H9 (cell line): ENCODE results near the gene UBQLN3. TPM values are rescaled to one million over a fixed set of nuclear protein-coding genes. Genes with fewer than 3 reads are reported as not detected.

ENCODE experiments used
- DNase-seq: peaks from one replicate; pipeline ENCODE4 v3.0.0-alpha.2; 2017
- H2AFZ ChIP-seq: one replicate; pipeline ENCODE4 v1.6.1; 2013; ENCODE audit warnings: mild to moderate bottlenecking, low read length, control low read depth, moderate library complexity
- H2AK5ac ChIP-seq: 2 replicates; pipeline ENCODE4 v1.6.1; 2013; ENCODE audit warnings: low read length, control low read depth, mixed read lengths; ENCODE audit not compliant: insufficient read length
- H2BK120ac ChIP-seq: one replicate; pipeline ENCODE4 v1.6.1; 2013; ENCODE audit warnings: low read depth, mild to moderate bottlenecking, low read length, control low read depth, inconsistent platforms; ENCODE audit not compliant: poor library complexity, severe bottlenecking
- H2BK12ac ChIP-seq: 2 replicates; pipeline ENCODE4 v1.6.1; 2013; ENCODE audit warnings: low read length, control low read depth, mixed read lengths, low read depth; ENCODE audit not compliant: insufficient read length
- H2BK15ac ChIP-seq: 2 replicates; pipeline ENCODE4 v1.6.1; 2013; ENCODE audit warnings: low read depth, low read length, control low read depth
- H2BK20ac ChIP-seq: one replicate; pipeline ENCODE4 v1.6.1; 2013; ENCODE audit warnings: low read depth, mild to moderate bottlenecking, low read length, control low read depth, inconsistent platforms; ENCODE audit not compliant: poor library complexity, severe bottlenecking
- H2BK5ac ChIP-seq: 2 replicates; pipeline ENCODE4 v1.6.1; 2013; ENCODE audit warnings: low read length, control low read depth, mixed read lengths; ENCODE audit not compliant: insufficient read length
- H3K14ac ChIP-seq: 2 replicates; pipeline ENCODE4 v1.6.1; 2013; ENCODE audit warnings: low read length, control low read depth; ENCODE audit not compliant: insufficient read depth
- H3K18ac ChIP-seq: 2 replicates; pipeline ENCODE4 v1.6.1; 2013; ENCODE audit warnings: low read depth, mild to moderate bottlenecking, mixed read lengths, low read length, control low read depth; ENCODE audit not compliant: insufficient read length
- H3K23ac ChIP-seq: 2 replicates; pipeline ENCODE4 v1.6.1; 2013; ENCODE audit warnings: low read length, control low read depth, mixed read lengths, low read depth; ENCODE audit not compliant: insufficient read length
- H3K23me2 ChIP-seq: 2 replicates; pipeline ENCODE4 v1.6.1; 2013; ENCODE audit warnings: low read depth, mild to moderate bottlenecking, mixed read lengths, low read length, control low read depth; ENCODE audit not compliant: insufficient read length, poor library complexity, severe bottlenecking
- H3K27ac ChIP-seq: 2 replicates; pipeline ENCODE4 v1.5.1; 2013; ENCODE audit warnings: low read length, control low read depth, mixed read lengths, low read depth; ENCODE audit not compliant: insufficient read length
- H3K27me3 ChIP-seq: 2 replicates; pipeline ENCODE4 v1.6.1; 2013; ENCODE audit warnings: low read length, control low read depth, inconsistent platforms; ENCODE audit not compliant: insufficient read depth
- H3K4ac ChIP-seq: 2 replicates; pipeline ENCODE4 v1.6.1; 2013; ENCODE audit warnings: low read depth, mild to moderate bottlenecking, control low read depth, inconsistent platforms, low read length, moderate library complexity
- H3K4me1 ChIP-seq: 2 replicates; pipeline ENCODE4 v1.6.1; 2013; ENCODE audit warnings: low read length, control low read depth, inconsistent platforms; ENCODE audit not compliant: insufficient read depth
- H3K4me2 ChIP-seq: 2 replicates; pipeline ENCODE4 v1.6.1; 2013; ENCODE audit warnings: low read length, control low read depth, mixed read lengths; ENCODE audit not compliant: insufficient read length, insufficient read depth
- H3K56ac ChIP-seq: 2 replicates; pipeline ENCODE4 v1.6.1; 2013; ENCODE audit warnings: low read depth, mild to moderate bottlenecking, mixed read lengths, low read length, control low read depth; ENCODE audit not compliant: insufficient read length
- H3K79me1 ChIP-seq: 2 replicates; pipeline ENCODE4 v1.6.1; 2013; ENCODE audit warnings: low read depth, mild to moderate bottlenecking, moderate library complexity, low read length, control low read depth, inconsistent platforms; ENCODE audit not compliant: insufficient read depth, poor library complexity, severe bottlenecking
- H3K79me2 ChIP-seq: 2 replicates; pipeline ENCODE4 v1.6.1; 2013; ENCODE audit warnings: low read length, control low read depth, inconsistent platforms; ENCODE audit not compliant: insufficient read depth
- H3K9ac ChIP-seq: 2 replicates; pipeline ENCODE4 v1.6.1; 2013; ENCODE audit warnings: low read length, control low read depth, mixed read lengths; ENCODE audit not compliant: insufficient read length; ENCODE audit errors: extremely low read depth
- H3K9me3 ChIP-seq: one replicate; pipeline ENCODE4 v1.6.1; 2013; ENCODE audit warnings: low read depth, low read length, inconsistent platforms; ENCODE audit not compliant: control insufficient read depth
- H3T11ph ChIP-seq: one replicate; pipeline ENCODE4 v1.6.1; 2013; ENCODE audit warnings: mild to moderate bottlenecking, low read length, control low read depth, inconsistent platforms
- H4K20me1 ChIP-seq: one replicate; pipeline ENCODE4 v1.6.1; 2013; ENCODE audit not compliant: control insufficient read depth, insufficient read length, insufficient read depth
- H4K5ac ChIP-seq: 2 replicates; pipeline ENCODE4 v1.6.1; 2013; ENCODE audit warnings: low read depth, mild to moderate bottlenecking, mixed read lengths, low read length, control low read depth; ENCODE audit not compliant: insufficient read length
- H4K8ac ChIP-seq: replicated peaks from 2 replicates; pipeline ENCODE4 v1.6.1; 2013; ENCODE audit warnings: low read length, control low read depth, mixed read lengths, low read depth; ENCODE audit not compliant: insufficient read length
- H4K91ac ChIP-seq: 2 replicates; pipeline ENCODE4 v1.6.1; 2013; ENCODE audit warnings: low read depth, mild to moderate bottlenecking, moderate library complexity, mixed read lengths, low read length, control low read depth; ENCODE audit not compliant: insufficient read length
- H3K27ac Mint-ChIP-seq, 3 experiments: 2 replicates in 2 of 3; 3 replicates in 1 of 3; pipeline ENCODE4 v1.8.0; 2020 to 2021; ENCODE audit warnings: mixed read lengths in 3 of 3, mild to moderate bottlenecking in 1 of 3, moderate library complexity in 1 of 3
- H3K27me3 Mint-ChIP-seq: 2 replicates; pipeline ENCODE4 v1.8.0; 2021; ENCODE audit warnings: low read depth, mild to moderate bottlenecking, moderate library complexity, mixed read lengths
- H3K36me3 Mint-ChIP-seq, 3 experiments: 2 replicates in 2 of 3; 3 replicates in 1 of 3; pipeline ENCODE4 v1.8.0; 2020 to 2021; ENCODE audit warnings: low read depth in 3 of 3, mixed read lengths in 3 of 3; ENCODE audit not compliant: insufficient read depth in 1 of 3
- H3K4me1 Mint-ChIP-seq, 2 experiments: 2 replicates each; pipeline ENCODE4 v1.8.0; 2020; ENCODE audit warnings: mixed read lengths in 2 of 2
- H3K4me3 Mint-ChIP-seq, 2 experiments: 2 replicates in 1 of 2; 3 replicates in 1 of 2; pipeline ENCODE4 v1.8.0; 2020 to 2021; ENCODE audit warnings: mild to moderate bottlenecking in 2 of 2, mixed read lengths in 2 of 2, moderate library complexity in 1 of 2
- H3K9me3 Mint-ChIP-seq, 2 experiments: 2 replicates in 1 of 2; 3 replicates in 1 of 2; pipeline ENCODE4 v1.8.0; 2020; ENCODE audit warnings: mild to moderate bottlenecking in 2 of 2, mixed read lengths in 2 of 2, moderate library complexity in 1 of 2
- WGBS: extraction: QIAGEN DNeasy Blood & Tissue Kit; methylation state at CpG from one replicate; pipeline ENCODE4 v1.1.7; 2013; ENCODE audit warnings: missing lambda C conversion rate, low lambda C conversion rate, mixed read lengths; ENCODE audit not compliant: insufficient read length; ENCODE audit errors: extremely low coverage; 5-methylcytosine and 5-hydroxymethylcytosine counted together
- total RNA-seq: library from RNA; stranded (reverse); gene quantifications from 2 replicates; pipeline ENCODE4 v1.2.1, GENCODE V29; 2021
- TF ChIP-seq, protein P1 (sequence below): fragments of 200-600 bp; sonication (generic); conservative IDR thresholded peaks from 3 replicates; pipeline ENCODE4 v1.8.0; 2021; ENCODE audit warnings: antibody characterized with exemption, mild to moderate bottlenecking

UBQLN3 gene
- total RNA-seq, 1 experiment from 2014 or later, result not detected

DNA sequence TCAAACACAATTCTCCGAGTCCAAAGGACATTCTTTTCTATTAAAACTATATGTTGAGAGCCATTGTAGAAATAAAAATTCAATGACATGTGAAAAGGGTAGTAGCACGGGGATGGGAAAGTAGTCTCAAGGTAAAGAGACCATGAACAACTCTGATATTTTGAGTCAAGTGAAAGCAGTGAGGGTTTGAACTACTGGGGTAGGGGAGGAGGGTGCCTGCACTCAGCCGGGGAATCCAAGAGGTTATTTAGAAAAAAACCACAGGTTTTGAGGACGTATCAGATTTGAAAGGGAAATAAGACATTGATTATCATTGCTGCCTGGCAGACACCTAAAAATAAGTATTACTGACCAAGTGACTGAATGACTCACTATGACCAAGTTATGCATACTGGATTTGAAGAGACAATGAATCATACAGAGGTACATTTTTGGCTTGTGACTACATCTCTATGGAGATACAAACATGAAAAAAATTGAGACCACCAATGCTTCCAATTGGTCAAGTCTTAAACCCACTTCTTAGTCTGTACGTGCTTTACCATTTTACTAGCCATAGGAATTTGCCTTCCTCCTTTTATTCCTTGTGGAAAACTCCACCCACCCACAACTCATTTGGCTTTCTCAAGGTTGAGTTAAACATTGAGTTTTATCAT lies 40.8 kb upstream of the UBQLN3 start:
- no peaks in the 10 kb centered on the region for H3K4me1 Mint-ChIP-seq

More for the DNA sequence above, 40.8 kb upstream of the UBQLN3 start:
- Mint-ChIP-seq H3K36me3 (no peaks in the 10 kb centered on the region), H3K27ac (no peak overlapping the region), H3K27me3 (peaks cover 3% of the 10 kb centered on the region), H3K9me3 (no peaks in the 10 kb centered on the region), H3K4me3 (no peak overlapping the region)
- H3K4me2 ChIP-seq, result no peak overlapping the region
- no peak overlapping the region for H4K8ac ChIP-seq
- no peak overlapping the region for H4K91ac ChIP-seq
- H2BK120ac ChIP-seq, result no peak overlapping the region
- H2BK5ac ChIP-seq, result no peak overlapping the region
- no peak overlapping the region for H3K9ac ChIP-seq
- no peaks in the 10 kb centered on the region for H3K79me2 ChIP-seq
- no peaks in the 10 kb centered on the region for H4K20me1 ChIP-seq
- H3K23me2 ChIP-seq, result no peaks in the 10 kb centered on the region
- H4K5ac ChIP-seq, result no peak overlapping the region
- H3K4ac ChIP-seq, result no peak overlapping the region
- no peak overlapping the region for H3K27ac ChIP-seq
- H2BK12ac ChIP-seq, result no peak overlapping the region
- no CpG with 5 or more reads among the region's 5 CpGs for WGBS
- no peak for DNase-seq
- no peaks in the 10 kb centered on the region for H3K4me1 ChIP-seq
- no peak overlapping the region for H2BK15ac ChIP-seq
- no peak overlapping the region for H3T11ph ChIP-seq
- H3K27me3 ChIP-seq, result no peaks in the 10 kb centered on the region
- no peak overlapping the region for H3K14ac ChIP-seq
- no peak overlapping the region for H3K56ac ChIP-seq
- H3K9me3 ChIP-seq, result no peaks in the 10 kb centered on the region
- no peak overlapping the region for H3K23ac ChIP-seq
- TF ChIP-seq, protein P1, sequence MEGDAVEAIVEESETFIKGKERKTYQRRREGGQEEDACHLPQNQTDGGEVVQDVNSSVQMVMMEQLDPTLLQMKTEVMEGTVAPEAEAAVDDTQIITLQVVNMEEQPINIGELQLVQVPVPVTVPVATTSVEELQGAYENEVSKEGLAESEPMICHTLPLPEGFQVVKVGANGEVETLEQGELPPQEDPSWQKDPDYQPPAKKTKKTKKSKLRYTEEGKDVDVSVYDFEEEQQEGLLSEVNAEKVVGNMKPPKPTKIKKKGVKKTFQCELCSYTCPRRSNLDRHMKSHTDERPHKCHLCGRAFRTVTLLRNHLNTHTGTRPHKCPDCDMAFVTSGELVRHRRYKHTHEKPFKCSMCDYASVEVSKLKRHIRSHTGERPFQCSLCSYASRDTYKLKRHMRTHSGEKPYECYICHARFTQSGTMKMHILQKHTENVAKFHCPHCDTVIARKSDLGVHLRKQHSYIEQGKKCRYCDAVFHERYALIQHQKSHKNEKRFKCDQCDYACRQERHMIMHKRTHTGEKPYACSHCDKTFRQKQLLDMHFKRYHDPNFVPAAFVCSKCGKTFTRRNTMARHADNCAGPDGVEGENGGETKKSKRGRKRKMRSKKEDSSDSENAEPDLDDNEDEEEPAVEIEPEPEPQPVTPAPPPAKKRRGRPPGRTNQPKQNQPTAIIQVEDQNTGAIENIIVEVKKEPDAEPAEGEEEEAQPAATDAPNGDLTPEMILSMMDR, result no peak
- H2AFZ ChIP-seq, result no peak overlapping the region
- no peak overlapping the region for H2AK5ac ChIP-seq
- no peak overlapping the region for H3K18ac ChIP-seq
- H3K79me1 ChIP-seq, result no peaks in the 10 kb centered on the region
- no peak overlapping the region for H2BK20ac ChIP-seq
